ENCODE data around the gene DPYD. TPM values are rescaled to one million over a fixed set of nuclear protein-coding genes. Genes with fewer than 3 reads are reported as not detected.

DPYD gene
- total and polyA plus RNA-seq, 9 of the 15 experiments (the other 6 are each of a cell fraction or from before 2014, with no cell fraction given), result 0.03 to 0.25 (median 0.08) TPM; not detected in 2

- TF ChIP-seq, protein P1, sequence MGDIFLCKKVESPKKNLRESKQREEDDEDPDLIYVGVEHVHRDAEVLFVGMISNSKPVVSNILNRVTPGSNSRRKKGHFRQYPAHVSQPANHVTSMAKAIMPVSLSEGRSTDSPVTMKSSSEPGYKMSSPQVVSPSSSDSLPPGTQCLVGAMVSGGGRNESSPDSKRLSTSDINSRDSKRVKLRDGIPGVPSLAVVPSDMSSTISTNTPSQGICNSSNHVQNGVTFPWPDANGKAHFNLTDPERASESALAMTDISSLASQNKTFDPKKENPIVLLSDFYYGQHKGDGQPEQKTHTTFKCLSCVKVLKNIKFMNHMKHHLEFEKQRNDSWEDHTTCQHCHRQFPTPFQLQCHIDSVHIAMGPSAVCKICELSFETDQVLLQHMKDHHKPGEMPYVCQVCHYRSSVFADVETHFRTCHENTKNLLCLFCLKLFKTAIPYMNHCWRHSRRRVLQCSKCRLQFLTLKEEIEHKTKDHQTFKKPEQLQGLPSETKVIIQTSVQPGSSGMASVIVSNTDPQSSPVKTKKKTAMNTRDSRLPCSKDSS (IDR thresholded peaks at IDR 0.05; ENCODE audit: low read depth, partially characterized antibody), result no peak
- TF ChIP-seq PHF8 (IDR thresholded peaks at IDR 0.05; ENCODE audit: borderline replicate concordance, low read length) (no peak), CHD1 (IDR thresholded peaks at IDR 0.05; ENCODE audit: low read length) (no peak), TEAD2 (tag; IDR thresholded peaks at IDR 0.05) (no peak)
Measured at GRCh38 chr1:97297611-97298010, 623.2 kb downstream of the DPYD start (continued).

- H3K9me3 ChIP-seq (replicated peaks; ENCODE audit: control insufficient read depth, insufficient read depth, low read depth, low read length), result no peaks in the 10 kb centered on the region
- no peak overlapping the region for H3K4me2 ChIP-seq (ENCODE audit: insufficient read depth, low read length)
- no TSS peak for BruUV-seq (replicated peaks)
- POLR2A ChIA-PET, result no interaction called here
- no peaks in the 10 kb centered on the region for H3K79me2 ChIP-seq (ENCODE audit: control insufficient read depth, insufficient read depth, low read length)
- TF ChIP-seq, protein P2, sequence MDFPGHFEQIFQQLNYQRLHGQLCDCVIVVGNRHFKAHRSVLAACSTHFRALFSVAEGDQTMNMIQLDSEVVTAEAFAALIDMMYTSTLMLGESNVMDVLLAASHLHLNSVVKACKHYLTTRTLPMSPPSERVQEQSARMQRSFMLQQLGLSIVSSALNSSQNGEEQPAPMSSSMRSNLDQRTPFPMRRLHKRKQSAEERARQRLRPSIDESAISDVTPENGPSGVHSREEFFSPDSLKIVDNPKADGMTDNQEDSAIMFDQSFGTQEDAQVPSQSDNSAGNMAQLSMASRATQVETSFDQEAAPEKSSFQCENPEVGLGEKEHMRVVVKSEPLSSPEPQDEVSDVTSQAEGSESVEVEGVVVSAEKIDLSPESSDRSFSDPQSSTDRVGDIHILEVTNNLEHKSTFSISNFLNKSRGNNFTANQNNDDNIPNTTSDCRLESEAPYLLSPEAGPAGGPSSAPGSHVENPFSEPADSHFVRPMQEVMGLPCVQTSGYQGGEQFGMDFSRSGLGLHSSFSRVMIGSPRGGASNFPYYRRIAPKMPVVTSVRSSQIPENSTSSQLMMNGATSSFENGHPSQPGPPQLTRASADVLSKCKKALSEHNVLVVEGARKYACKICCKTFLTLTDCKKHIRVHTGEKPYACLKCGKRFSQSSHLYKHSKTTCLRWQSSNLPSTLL (IDR thresholded peaks at IDR 0.05), result no peak
- TF ChIP-seq ZNF76 (CRISPR knock-in tag; IDR thresholded peaks at IDR 0.05; ENCODE audit: borderline replicate concordance), result no peak
- no peak for TF ChIP-seq PTRF (tag; IDR thresholded peaks at IDR 0.05)
- no peaks in the 10 kb centered on the region for H3K27me3 ChIP-seq (ENCODE audit: control insufficient read depth in 2 of 2, insufficient read depth in 2 of 2, low read length in 2 of 2)
- H3K9me1 ChIP-seq (ENCODE audit: control insufficient read depth, insufficient read depth, low read length), result no peaks in the 10 kb centered on the region
- intact Hi-C loops (cut with micrococcal nuclease), result no loop called here
- H4K20me1 ChIP-seq (replicated peaks; ENCODE audit: control insufficient read depth, insufficient read depth, low read length), result no peaks in the 10 kb centered on the region
- in situ Hi-C loops (cut with MboI), result no loop called here
- H2AFZ ChIP-seq (ENCODE audit: low read depth, low read length), result no peak overlapping the region
- FAIRE-seq, result no peak
- H3K9ac ChIP-seq (ENCODE audit: insufficient read depth in 1 of 2, low read depth in 2 of 2, low read length in 2 of 2), result no peak overlapping the region
- CTCF ChIA-PET (ENCODE audit: low intra/inter-chr PET ratio), result no interaction called here
- H3K4me1 ChIP-seq (replicated peaks in 1 of 2; ENCODE audit: control insufficient read depth in 2 of 2, insufficient read depth in 2 of 2, low read length in 2 of 2), result no peaks in the 10 kb centered on the region
- no peaks in the 10 kb centered on the region for H3K36me3 ChIP-seq (ENCODE audit: control insufficient read depth, insufficient read depth, low read length)
- WGBS (ENCODE audit: insufficient coverage, low coverage, missing lambda C conversion rate), result 0% methylated on average over 1 of the region's 1 CpG
- no peak for DNase-seq (ENCODE audit: extremely low read depth in 1 of 4, low spot score in 3 of 4)
- H3K27ac ChIP-seq (ENCODE audit: extremely low read depth, low read depth, low read length), result no peak overlapping the region
- no peak for ATAC-seq
- H3K4me3 ChIP-seq, result no peak overlapping the region
Measured at GRCh38 chr1:97281962-97282361, 638.9 kb downstream of the DPYD start.
